ENCODE data around the gene GSE1.

Gene GSE1

DNA sequence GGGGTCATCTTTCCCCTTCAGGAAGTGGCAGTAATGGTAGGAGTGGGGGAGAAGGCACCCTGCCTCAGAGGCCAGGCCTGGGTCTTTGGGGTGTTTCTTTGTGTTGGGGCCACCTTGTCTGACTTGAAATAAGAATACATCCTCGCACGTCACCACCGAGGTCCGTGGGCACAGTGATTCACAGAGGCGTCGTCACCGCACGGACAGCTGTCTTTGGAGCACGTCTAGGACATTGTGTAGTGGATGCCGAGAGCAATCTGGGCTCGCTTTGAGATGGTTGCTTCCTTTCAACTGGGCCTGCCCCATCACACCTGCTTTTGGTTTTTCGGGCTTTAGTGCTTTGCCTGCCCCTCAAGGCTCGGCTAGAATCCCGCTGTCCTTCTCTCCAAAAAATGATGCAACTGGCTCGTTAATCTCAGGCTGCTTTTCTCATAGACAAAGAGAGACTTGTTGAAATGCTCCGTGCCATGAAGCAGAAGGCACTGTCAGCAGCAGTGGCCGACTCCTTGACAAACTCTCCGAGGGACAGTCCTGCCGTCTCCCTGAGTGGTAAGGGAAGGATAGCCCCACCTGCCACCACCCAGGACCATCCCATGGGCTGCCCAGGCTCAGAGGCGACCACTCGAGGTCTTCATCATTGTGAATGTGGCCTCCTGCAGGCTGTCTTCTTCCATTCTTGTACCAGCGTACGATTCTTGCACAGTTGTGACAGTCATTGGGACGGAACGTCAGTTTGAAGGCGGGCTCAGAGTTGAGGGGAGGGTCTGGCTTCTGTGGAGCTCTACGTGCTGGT, 51.7 kb downstream of the GSE1 start:
- no peak for DNase-seq

DNA sequence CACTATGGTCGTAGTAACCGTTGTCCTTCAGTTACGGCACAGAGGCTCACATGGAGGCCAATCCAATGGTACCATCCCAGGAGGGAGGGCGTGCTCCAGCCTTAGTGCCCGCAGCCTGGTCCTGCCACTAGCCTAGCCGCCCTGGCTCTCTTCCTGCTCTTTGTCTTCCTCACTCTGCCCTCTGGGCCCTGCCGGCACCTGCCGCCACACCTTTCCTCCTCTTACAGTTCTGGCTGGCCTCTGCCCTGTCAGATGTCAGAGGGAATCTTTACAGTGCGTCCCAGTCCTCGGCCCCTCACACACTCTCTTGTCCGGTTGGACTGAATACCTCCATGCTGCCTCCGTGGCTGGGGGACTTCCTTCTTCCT, 52.2 kb downstream of the GSE1 start:
- DNase-seq = no peak

DNA sequence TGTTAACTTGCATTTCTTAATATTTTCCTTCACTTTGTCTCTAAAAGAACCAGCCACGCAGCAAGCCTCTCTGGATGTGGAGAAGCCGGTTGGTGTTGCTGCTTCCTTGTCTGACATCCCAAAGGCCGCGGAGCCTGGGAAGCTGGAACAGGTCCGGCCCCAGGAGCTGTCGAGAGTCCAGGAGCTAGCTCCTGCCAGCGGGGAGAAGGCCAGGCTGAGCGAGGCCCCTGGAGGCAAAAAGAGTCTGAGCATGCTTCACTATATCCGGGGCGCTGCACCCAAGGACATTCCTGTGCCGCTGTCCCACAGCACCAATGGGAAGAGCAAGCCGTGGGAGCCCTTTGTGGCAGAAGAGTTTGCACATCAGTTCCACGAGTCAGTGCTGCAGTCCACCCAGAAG, 52.8 kb downstream of the GSE1 start:
- no peak for DNase-seq

DNA sequence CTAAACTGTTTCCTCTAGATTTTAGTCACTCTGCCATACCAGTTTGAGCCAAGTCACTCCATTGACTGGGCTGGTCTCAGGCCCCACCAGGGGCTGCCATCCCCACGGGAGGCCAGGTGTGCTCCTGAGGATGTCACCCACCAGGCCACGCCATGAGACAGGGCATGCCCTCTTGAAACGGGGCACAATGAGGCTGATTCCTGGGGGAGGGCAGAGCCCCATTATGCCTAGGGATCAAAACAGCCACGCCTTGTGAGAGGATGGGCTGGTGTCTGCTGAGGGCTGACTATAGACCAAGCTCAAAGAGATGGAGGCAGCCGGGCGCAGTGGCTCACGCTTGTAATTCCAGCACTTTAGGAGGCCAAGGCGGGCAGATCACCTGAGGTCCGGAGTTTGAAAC, 54.1 kb downstream of the GSE1 start:
- DNase-seq = no peak

DNA sequence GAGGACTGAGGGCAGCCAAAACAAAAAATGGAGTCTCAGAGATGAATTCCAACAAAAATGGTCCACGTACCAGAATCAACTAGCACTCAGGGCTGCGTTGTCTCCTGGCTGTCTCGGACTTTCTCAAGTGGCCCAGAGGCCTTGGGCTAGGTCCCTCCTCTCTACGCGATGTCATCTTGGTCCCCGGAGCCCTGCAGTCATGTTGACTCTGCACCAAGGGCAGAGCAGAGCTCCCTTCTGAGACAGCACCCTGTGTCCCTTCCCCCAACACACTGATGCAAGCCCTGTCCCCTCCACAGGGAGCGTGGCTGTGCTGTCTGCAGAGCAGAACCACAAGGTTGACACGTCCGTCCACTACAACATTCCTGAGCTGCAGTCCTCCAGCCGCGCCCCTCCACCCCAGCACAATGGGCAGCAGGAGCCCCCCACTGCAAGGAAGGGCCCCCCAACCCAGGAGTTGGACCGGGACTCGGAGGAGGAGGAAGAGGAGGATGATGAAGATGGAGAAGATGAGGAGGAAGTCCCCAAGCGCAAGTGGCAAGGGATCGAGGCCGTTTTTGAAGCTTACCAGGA, 54.8 kb downstream of the GSE1 start:
- DNase-seq = no peak

DNA sequence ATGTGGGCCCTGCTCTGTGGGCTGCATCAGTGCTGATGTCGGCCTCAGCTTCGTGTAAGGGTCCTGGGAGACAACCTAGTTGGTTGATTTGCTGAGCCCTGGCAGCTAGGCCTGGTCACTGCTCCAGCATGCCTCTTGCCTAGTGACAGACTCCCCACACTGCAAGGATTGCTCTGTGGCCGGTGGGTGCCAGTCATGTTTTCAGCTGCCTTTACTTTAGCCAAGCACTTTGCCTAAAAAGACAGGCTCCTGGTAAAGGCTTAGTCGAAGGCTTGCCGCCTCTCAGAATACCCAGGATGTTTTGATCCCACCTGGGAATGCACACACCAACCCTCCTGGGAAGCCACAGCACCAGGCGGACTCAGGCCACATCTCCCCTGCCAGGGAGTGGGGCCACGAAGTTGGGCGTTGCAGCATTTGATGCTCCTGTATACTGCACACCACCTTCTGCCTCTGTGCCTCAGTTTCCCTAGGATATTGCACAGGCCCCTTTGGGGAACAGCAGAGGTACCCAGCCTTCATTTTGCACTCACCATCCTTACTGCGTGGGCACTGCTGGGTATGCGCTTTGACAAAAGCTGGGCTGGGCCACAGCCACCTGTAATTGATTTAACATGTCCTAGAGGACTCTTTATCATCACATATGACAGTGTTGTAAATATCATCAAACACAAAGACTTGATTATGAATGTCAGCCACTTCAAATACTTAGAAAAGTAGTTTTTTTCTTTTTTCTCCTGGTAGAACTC, 55.7 kb downstream of the GSE1 start:
- no peak for DNase-seq

DNA sequence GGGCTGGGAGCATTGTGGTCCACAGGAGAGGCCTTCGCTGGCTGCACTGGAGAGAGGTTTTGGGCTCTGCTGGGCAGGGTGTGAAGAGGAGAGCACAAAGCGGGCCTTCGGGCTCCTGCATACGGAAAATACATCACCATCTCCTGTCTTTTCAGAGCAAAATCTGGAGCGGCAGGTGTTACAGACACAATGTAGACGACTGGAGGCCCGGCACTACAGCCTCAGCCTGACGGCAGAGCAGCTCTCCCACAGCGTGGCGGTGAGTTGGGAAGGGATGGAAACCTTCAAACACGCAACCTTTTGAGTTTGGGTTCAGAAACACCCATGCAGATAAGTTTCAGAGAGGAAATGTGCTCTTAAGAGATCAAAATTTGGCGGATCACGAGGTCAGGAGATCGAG, 57.7 kb downstream of the GSE1 start:
- DNase-seq = no peak

DNA sequence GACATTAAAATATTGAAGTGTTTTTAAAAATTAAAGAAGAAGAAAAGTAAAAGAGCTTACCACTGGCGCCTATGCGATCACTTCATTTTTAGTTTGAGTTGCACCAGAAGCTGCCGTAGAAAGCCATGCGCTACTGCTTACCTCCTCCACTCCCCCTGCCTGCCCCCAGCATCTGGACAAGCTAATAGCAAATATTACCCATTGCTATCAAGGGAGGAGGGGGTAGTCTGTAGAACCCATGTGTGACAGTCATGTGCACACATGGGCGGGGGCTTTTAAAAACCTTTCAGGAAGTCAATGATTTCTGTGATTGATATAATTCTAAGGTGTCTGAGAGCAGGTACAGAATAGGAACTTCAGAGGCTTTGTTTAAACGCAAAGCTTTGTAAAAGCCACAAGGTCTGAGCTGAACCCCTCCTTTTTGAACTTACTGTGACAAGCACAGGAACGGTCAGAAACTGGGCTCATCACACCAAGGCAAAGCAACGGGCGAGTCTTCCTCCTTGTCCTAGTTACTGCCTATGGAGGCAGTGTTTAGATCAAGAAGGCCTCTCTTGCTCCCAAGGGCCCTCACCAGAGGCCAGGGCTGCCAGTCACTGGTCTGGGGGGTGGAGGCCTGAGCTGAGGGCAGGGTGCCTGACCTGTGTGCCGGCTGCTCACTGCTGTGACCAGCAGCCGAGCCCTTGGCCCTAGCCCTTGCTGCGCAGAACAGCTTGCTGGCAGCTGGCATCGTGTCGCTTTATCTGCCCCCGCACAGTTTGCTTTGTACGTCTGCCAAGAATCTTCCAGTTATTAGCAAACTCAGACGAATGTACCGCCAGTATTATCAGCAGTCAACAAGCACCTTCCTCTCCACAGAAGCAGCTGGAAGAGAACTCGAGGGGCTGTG, 60.7 kb downstream of the GSE1 start:
- DNase-seq = no peak

DNA sequence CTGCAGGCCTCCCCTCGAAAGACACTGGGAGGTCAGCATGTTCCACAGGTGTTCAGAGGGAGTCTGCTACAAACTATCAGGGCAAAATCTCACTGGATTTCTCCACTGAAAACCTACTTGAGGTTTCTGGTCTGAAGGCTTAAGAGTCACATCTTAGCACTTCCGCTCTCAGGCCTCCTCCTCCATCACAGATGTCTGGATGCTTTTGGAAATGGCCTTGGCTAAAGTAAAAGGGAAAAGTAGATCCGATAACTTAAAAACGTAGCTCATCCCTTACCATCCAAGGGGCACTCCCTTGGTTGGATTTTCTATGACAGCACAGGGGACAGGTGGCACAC, 61.3 kb downstream of the GSE1 start:
- no peak for DNase-seq

DNA sequence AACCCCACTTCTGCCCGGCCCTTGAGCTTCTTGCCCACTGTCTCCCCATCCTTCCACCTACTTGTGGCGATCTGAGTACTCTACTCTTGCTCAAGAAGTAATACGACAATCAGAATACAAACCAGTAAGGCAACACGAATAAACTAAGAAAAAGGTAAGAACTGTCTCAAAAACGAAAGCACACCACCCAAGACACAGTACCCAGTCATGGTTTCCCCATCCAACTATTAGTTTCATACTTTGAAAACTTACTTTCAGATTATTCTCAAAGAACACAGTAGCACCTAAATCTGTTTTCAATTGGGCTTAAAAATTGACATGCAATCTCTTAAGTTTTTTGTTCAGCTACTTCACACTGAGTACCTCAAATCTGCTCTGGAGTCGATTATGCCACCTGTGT, 61.7 kb downstream of the GSE1 start:
- no peak for DNase-seq

DNA sequence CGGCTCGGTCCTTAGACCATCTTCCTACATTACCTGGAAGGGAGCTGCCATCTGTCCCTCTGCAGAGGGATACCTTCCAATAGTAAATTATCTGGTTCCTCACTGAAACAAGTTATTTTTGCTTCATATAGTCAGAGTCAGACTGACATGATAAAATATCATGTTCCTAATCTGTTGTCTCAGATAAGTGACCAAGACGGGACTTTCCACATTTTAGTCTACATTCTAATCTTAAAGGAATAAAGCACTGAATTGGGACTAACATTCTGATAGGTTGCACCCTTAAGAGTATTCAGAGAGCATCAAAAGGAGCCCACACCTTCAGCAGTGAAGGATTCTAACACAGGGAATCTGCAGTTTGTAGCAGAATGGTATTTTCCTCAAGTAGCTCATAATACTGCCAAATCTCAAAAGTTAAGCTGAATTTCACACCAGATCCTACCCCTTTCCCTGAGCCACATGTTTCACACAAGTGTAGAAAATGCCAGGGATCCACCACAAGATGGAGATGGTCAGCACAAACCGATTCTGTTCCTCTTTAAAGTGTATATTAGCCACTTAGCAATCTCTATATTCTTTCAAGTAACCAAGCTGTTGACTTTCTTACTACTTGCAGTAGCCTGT, 62.2 kb downstream of the GSE1 start:
- DNase-seq = no peak

DNA sequence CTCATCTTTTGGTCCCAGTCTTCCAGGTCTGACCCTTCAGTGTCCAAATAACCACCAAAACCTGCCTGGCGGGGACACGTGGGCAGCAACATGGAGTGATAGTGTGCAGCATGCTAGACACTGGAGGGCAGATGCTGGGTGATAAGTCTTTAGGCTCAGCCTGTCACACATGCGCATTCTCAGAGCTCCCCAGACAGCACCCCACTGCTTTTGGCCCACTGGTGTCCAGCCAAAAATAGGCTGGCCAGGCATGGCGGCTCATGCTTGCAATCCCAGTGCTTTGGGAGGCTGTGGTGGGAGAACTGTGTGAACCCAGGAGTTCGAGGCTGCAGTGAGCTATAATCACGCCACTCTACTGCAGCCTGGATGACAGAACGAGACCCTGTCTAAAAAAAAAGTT, 63.3 kb downstream of the GSE1 start:
- DNase-seq = no peak

DNA sequence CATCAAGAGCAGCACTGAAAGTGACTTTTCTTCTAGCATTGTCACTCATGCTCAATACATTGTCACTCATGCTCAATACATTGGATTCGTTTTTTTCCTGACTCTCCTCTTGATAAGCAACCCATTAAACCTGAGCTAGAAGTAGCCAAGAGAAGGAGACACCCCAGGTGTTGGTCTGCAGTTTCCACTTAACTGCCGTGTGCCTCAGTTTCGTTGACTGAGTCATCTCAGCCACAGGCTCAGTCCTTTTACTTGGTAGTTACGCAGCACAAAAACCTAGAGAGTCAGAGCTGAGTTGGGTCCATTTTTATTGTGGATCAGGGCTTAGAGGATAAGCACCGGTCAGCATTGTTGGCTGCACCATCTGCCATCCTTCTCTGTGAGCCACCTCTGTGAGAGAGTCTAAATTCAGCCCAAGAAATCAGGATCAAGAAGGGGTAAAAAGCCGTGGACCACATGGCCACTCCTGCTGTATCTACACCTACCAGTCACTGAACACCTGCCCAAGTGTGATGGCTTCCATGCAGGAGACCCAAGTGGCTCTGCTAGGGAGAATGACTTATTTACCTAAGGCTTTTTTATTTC, 64.4 kb downstream of the GSE1 start:
- DNase-seq = no peak

DNA sequence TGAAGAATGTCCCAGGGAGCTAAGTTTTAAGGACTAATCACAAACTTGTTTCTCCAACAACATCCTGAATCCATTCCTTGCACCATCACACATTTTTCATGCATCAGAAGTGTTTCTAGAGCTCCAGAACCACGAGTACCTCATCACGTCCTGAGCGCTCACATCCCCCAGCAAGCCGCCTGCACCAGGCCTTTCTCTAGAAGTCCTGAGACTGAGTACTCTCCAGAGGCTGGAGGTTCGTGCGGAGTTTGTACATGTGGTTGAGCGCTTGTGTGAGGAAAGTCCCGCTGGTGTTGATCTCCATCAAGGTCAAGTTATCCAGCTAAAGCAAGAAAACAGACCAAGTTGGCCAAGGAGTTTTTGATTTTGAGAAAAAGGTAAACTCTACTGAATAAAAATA, 64.9 kb downstream of the GSE1 start:
- no peak for DNase-seq

DNA sequence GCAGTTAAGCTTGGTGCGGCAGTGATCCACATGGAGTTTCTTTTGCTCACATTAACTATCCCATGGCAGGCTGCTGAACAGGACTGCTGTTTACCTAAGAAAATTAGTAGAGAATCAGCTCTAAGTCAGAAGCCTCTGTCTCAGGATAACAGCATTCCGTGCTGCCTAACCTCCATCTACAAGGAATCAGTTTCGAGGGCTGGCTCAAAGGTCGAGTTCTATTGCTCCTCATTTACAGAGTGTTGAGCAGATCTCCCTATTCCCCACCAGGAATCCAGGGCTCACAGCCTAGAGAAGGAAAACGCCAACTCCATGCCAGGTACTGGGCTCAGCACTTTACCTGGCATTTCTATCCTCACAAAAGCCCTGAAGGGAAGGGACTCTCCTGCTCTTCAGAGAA, 65.7 kb downstream of the GSE1 start:
- no peak for DNase-seq

DNA sequence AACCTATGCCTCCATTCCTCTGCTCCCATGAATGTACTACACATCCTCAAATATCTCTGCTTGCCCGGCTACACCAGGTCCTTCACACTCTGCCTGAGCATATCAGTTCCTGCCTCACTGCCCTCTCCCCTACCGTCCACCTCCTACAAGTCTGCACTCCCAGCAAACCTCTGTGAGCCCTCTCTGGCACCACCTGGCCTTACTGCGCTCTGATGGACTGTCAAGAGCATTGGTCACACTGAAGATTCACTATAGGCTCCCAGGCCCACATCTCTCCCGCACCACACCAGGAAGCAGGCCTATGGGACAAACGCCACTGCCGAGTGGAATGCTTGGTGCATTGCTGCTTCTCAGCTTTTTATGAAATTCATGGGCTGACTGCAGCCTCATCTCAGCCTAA, 66.7 kb downstream of the GSE1 start:
- DNase-seq = no peak

DNA sequence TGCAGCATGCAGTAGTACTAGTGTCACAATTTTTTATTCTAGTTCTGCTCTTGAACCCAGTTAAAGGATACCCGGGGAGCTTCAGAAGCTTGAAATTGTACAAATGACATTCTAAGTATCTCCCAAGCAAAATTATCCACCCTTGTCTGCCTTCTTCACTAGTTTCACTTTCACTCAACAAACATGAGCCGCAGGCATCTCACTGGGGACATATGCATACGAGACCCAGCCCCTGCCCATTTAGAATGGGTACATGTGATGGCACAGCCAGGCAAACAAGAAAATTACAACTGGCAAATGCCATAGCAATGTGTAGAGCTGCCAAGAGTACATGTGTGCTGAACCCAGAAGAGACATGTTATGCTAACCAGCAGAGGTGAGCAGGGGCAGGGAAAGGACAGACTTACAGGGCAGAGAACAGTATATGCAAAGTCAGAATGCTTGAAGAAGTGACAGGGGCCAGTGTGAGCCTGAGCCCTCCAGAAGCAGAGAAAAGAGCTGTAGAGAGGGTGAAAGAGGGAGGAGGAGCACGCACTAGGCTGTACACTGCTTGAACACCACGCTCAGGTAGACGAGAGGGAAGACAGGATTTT, 67.3 kb downstream of the GSE1 start:
- no peak for DNase-seq

DNA sequence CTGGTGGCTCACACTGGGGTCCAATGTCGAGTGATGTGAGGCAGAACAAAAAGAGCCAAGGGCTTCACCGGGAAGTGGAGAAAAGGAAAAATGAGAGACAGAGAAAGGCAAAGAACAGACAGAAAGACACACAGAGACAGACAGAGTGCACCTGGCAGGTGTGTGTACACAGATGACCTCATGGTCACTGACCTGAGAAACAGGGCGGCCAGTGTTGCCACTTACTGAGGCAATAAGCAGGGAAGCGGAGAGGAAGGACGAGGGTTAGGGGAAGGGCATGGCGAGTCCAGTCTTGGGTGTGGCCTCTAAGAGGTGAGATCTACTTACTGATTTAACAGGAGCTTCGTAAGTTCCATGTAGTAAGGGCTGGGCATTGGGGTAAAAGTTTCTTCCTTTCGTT, 68.1 kb downstream of the GSE1 start:
- no peak for DNase-seq

DNA sequence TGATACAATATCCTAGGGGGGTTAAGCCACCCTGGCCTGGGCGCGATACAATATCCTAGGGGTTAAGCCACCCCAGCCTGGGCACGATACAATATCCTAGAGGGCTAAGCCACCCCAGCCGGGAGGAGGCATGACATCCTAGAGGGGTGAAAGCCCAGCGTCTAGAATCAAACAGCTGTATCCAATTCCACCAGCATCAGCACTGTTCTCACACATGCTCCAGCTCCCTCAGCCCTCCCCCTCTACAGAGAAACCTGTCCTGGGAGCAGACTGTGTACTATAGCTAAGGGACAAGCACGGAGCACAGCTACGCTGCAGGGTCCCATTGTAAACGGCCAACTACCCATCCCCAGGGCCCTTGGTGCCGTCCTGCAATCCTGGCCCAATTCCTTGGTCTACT, 69.4 kb downstream of the GSE1 start:
- DNase-seq = no peak

DNA sequence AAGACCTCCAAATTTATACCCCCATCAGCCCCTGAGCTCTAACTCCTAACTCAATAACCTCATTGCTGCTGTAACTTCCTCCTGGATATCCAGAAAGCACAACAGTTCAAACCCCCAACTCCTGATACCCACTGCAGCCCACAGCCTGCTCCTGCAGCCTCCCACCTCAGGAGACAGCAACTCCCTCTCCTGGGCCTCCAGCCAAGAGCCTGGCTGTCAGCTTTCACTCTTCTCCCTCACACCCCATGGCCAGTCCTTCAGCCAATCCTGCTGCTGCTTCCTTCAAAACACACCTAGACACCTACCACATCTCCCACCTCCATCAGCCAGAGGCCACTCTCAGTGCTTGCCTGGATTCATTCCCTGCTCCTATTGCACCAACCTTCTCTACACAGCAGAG, 70.2 kb downstream of the GSE1 start:
- no peak for DNase-seq

DNA sequence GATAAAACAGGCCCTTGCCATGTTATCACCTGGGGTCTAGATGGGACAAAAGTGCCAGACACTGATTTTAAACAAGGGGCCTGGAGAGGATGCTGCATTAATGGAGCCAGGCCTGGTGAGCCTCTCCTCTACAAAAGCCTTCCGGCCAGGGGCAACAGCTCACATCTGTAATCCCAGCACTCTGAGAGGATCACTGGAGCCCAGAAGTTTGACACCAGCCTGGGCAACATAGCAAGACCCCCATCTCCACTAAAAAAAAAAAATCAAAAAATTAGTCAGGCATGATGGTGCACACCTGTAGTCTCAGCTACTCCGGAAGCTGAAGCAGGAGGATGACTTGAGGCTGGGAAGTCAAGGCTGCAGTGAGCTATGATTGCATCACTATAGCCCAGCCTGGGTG, 72.1 kb downstream of the GSE1 start:
- DNase-seq = no peak

DNA sequence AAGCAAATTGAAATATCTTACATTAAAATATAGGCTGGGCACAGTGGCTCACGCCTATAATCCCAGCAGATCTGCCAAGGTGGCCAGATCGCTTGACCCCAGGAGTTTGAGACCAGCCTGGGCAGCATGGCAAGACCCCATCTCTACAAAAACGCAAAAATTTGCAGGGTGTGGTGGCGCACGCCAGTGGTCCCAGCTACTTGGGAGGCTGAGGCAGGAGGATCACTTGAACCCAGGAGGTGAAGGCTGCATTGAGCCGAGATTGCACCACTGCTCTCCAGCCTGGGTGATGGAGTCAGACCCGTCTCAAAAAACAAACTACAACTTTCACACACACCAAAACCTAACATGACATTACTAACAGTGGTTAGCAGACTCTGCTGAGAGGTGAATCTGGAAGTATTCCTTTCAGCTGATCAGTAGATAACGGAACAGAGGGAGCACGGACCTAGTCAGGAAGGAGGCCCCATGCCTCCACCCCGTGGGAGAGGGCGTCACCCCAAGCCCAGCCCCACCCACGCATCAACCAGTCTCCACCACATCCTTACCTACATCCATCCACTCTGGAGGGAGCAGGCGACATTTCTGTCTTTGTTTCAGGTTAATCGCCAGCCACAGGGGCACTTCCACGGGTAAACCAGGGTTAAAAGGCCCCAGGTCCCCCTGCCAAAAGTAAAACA, 73.9 kb downstream of the GSE1 start:
- DNase-seq = no peak
